ENCODE results near the gene SMPD3. TPM values are rescaled to one million over a fixed set of nuclear protein-coding genes. Genes with fewer than 3 reads are reported as not detected.

The SMPD3 gene
- total RNA-seq, 1 experiment from 2014 or later = 0.42 TPM

DNA sequence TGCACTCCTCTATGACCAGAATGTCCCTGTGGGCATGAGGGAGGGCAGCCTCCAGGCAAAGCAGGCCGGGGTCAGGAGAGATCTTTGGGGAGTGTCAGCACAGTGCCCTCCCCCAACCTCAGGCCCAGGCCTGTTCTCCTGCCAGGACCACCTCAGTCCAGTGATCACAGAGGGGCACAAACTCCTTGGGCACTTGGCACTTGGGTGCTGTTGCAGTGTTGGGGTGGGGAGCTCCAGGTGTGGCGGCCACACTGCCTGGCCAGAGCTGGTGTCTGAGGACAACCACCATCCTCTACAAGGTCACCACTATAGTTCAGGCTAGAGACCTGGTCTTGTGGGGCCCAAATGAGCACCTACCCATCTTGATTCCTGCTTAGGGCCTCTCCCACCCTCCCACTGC lies 37.2 kb downstream of the SMPD3 start:
- H3K4me3 ChIP-seq (ENCODE audit: insufficient read depth, low read depth, low read length) = no peak overlapping the region

DNA sequence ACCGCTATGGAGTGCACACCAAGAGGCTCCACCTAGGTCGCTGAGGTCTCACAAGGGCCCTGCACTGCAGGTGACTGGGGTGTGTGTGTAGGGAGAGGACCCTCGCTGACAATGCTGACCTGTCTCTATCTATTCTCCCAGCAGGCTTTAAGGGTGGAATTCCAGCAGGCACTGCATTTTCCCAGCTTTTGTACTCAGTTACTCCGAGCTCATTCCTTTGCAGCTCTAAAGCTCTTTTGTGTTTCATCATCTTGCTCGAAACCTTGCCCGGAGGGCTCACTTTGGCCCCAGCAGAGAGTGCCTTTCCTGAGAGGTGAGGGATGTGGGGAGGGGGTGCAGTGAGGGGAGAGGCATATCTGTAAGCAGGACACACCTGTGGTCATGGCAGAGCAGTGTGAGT lies 39.3 kb downstream of the SMPD3 start:
- peaks cover 2% of the 10 kb centered on the region; the same call in 1 of the 2 replicates for H3K27me3 ChIP-seq (ENCODE audit: control insufficient read depth, insufficient read depth, low read length)
- no peaks in the 10 kb centered on the region for H3K36me3 ChIP-seq (replicated peaks; ENCODE audit: control insufficient read depth, insufficient read depth, low read length)
- DNase-seq = no peak
- H3K4me3 ChIP-seq (ENCODE audit: insufficient read depth, low read depth, low read length) = no peak overlapping the region

More for the DNA sequence above, 37.2 kb downstream of the SMPD3 start:
- Histone ChIP-seq H3K27me3 (ENCODE audit: control insufficient read depth, insufficient read depth, low read length) (peaks cover 2% of the 10 kb centered on the region; the same call in 1 of the 2 replicates), H3K36me3 (replicated peaks; ENCODE audit: control insufficient read depth, insufficient read depth, low read length) (no peaks in the 10 kb centered on the region)
- no peak for DNase-seq

DNA sequence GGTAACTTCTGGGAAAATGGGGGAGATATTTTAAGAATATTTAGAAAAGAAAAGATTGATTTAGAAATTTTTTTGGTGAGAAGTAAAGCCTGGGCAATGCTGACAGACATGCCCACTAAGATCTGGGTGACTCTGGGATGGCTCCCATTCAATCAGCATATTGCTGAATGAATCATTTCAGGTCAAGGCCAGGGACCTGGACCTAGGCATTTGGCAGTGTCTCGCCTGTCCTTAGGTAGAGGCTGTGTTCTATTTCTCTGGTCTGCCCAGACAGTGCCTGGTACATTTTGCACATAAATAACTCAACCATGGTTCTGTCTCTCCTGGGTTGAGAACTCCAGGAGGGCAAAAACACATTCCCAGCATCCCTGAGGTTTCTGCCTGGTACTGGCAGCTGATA lies 39.9 kb downstream of the SMPD3 start:
- Histone ChIP-seq H3K4me3 (ENCODE audit: insufficient read depth, low read depth, low read length) (no peak overlapping the region), H3K27me3 (ENCODE audit: control insufficient read depth, insufficient read depth, low read length) (peaks cover 2% of the 10 kb centered on the region; the same call in 1 of the 2 replicates), H3K36me3 (replicated peaks; ENCODE audit: control insufficient read depth, insufficient read depth, low read length) (no peaks in the 10 kb centered on the region)
- no peak for DNase-seq

DNA sequence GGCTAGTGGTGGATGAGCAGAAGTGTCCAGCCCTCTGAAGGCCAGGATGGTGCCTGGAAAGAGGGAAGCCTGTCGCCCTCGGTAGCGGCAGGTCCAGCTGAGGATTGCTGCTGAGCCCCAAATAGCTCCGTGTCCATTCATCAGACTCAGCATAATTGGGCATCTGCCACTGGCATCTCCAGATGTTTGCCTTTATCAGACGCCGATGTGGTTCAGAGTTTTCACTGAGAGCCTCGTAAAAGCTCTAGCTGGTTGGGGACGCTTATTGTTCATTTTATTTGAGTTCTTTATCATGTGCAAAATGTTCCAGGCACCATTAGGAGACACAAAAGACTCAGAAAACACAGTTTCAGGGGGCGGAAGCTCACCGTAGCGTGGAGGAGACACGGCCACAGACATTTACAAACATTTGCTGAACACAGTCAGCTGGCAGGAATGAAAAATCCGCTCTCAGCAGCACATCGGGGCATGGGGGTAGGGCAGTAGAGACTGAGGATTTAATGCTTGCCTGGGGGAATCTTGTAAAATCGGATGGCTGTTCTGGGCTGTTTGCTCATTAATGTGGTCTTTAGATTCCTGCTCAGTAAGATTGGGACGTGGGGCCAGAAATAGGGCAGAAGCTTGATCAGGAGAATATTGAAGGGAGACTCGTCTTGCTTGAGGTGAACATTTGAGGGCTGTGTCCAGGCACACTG lies 41.7 kb downstream of the SMPD3 start:
- no peak overlapping the region for H3K4me3 ChIP-seq (ENCODE audit: insufficient read depth, low read depth, low read length)
- no peaks in the 10 kb centered on the region for H3K27me3 ChIP-seq (ENCODE audit: control insufficient read depth, insufficient read depth, low read length)
- DNase-seq = no peak
- H3K36me3 ChIP-seq (replicated peaks; ENCODE audit: control insufficient read depth, insufficient read depth, low read length) = no peaks in the 10 kb centered on the region

DNA sequence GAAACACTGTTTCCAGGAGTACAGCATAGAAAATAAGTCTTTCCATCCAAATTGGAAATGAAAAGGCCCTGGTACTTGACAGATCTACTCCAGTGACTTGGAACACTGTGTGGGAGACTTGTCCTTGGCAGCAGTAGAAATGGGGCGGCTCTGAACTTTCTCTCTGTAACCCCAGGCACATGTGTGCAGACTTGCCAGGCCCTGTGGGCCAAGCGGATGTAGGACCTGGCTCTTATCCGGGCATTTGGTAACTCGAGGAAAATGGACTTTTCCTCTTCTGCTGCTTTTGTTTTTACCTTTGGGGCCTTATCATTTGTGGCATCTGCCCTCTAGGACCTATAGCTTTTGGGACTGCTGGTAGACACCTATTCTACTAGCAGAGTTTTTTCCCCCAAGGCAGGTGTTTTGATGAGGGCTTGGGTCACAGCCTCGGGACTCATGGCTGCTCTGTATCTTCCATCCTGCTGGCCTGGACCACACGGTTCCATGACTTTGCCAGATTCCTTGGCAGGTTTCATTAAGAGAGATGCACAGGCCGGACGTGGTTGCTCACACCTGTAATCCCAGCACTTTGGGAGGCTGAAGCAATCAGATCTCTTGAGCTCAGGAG lies 43.5 kb downstream of the SMPD3 start:
- H3K27me3 ChIP-seq (ENCODE audit: control insufficient read depth, insufficient read depth, low read length) = no peaks in the 10 kb centered on the region
- H3K4me3 ChIP-seq (ENCODE audit: insufficient read depth, low read depth, low read length) = no peak overlapping the region
- no peak for DNase-seq
- H3K36me3 ChIP-seq (replicated peaks; ENCODE audit: control insufficient read depth, insufficient read depth, low read length) = no peaks in the 10 kb centered on the region

DNA sequence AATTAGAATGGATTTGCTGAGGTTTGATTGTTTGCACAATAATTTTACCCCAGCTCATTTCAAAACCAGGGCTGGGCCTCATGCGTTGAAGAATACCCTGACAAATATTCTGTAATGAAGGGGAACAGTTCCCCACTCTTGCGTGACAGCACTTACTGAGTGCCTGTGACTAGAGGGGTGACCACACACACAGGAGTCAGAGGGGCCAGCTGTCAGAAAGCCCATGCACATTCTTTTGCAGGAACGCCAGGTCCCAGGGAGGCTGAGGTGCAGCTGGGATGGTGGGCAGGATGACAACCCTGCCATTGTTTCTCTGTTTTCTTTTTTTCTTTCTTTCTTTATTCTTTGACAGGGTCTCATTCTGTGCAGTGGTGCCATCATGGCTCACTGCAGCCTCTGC lies 44.6 kb downstream of the SMPD3 start:
- Histone ChIP-seq H3K36me3 (replicated peaks; ENCODE audit: control insufficient read depth, insufficient read depth, low read length) (no peaks in the 10 kb centered on the region), H3K27me3 (ENCODE audit: control insufficient read depth, insufficient read depth, low read length) (no peaks in the 10 kb centered on the region), H3K4me3 (ENCODE audit: insufficient read depth, low read depth, low read length) (no peak overlapping the region)
- DNase-seq = no peak

DNA sequence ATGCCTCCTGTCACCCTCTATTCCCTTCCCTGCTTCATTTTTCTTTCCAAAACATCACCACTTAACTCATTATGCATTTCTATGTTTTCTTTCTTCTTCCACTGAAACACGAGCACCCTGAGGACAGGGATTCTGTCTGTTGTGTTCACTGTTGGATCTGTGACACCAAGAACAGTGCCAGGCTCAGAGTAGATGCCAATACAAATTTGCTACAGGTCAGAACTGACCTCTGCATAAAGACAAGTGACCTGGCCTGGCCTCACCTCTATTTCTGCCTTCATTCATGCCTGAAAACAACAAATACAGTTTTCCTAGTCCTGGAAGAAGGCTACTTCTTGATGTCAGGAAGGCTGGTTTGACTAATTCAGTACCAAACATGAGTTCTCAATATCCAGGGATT lies 45.1 kb downstream of the SMPD3 start:
- no peak for DNase-seq
- Histone ChIP-seq H3K36me3 (replicated peaks; ENCODE audit: control insufficient read depth, insufficient read depth, low read length) (no peaks in the 10 kb centered on the region), H3K4me3 (ENCODE audit: insufficient read depth, low read depth, low read length) (no peak overlapping the region), H3K27me3 (ENCODE audit: control insufficient read depth, insufficient read depth, low read length) (no peaks in the 10 kb centered on the region)

DNA sequence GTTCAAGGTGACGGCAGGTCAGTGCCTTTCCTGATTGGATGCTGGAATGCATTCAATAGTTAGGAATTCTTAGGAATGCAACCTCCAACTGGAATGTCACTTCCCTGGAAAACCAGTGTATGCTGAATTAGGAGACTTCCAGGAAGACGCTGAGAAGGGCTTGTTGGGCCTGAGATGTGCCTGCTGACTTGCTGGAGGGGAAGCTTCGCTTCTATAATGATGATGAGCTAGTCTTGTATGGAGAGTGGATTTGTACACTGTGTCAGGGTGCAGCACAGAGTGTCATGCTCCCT lies 45.6 kb downstream of the SMPD3 start:
- no peaks in the 10 kb centered on the region for H3K27me3 ChIP-seq (ENCODE audit: control insufficient read depth, insufficient read depth, low read length)
- H3K4me3 ChIP-seq (ENCODE audit: insufficient read depth, low read depth, low read length) = no peak overlapping the region
- DNase-seq = no peak
- H3K36me3 ChIP-seq (replicated peaks; ENCODE audit: control insufficient read depth, insufficient read depth, low read length) = no peaks in the 10 kb centered on the region

DNA sequence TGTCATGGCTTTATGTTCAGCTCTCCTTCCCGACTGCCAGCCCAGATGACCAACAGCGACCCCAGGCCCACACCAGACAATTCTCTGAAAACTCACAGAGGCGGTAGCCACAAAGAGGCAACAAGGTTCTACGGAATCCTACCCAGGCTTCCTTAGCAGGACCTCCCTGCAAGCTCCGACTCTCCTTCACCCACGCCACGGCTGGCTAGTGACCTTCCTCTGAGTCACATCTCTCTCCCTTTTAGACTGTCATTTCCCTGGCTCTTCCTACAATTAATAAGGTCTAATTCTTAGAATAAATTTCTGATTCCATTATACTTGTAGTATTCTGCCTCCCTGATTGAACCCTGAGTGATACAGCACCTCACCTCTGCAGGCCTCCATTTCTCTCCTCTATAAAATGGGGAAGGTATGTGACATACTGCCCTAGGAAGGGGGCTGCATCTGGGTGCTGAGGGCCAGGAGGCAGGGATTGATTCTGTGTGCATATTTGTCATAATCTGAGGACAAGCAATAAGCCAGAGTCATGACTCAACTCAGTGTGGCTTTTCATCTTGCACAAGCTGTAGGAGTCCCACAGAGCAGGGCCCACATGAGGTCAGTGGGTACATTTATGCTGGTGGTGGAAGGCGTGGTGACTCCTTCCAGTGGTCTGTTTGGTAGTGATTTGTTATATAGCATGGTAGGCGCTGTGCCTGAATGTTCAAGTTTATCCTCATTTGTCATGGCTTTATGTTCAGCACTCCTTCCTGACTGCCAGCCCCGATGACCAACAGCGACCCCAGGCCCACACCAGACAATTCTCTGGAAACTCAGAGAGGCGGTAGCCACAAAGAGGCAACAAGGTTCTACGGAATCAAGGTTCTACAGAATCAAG lies 46.2 kb downstream of the SMPD3 start:
- no peak for DNase-seq
- Histone ChIP-seq H3K36me3 (replicated peaks; ENCODE audit: control insufficient read depth, insufficient read depth, low read length) (no peaks in the 10 kb centered on the region), H3K4me3 (ENCODE audit: insufficient read depth, low read depth, low read length) (no peak overlapping the region), H3K27me3 (ENCODE audit: control insufficient read depth, insufficient read depth, low read length) (no peaks in the 10 kb centered on the region)

DNA sequence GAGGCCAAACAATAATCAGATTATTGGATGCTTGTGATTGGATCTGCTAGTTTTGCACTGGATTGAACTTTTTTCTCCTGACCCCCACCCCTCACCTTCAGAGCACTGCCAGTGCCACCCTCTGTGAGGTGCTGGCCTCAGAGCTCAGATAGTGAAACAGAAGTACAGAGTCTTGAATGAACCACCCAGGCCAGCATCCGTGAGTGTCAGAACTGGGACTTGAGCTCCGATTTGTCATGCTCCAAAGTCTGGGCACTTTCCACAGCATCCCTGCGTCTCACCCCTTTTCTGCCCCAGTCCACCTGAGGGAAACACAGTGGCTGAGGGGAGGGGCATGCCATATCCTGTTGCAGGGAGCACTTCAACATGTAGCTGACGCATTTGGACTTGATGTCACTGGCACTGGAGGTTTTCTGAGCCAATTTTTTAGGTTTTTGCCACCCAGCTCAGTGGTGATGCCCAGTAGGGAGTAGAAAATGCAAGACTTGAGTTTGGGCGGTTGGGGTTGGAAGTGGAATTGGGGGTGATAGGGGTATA lies 47.3 kb downstream of the SMPD3 start:
- Histone ChIP-seq H3K4me3 (ENCODE audit: insufficient read depth, low read depth, low read length) (no peak overlapping the region), H3K27me3 (ENCODE audit: control insufficient read depth, insufficient read depth, low read length) (no peaks in the 10 kb centered on the region), H3K36me3 (replicated peaks; ENCODE audit: control insufficient read depth, insufficient read depth, low read length) (no peaks in the 10 kb centered on the region)
- no peak for DNase-seq

DNA sequence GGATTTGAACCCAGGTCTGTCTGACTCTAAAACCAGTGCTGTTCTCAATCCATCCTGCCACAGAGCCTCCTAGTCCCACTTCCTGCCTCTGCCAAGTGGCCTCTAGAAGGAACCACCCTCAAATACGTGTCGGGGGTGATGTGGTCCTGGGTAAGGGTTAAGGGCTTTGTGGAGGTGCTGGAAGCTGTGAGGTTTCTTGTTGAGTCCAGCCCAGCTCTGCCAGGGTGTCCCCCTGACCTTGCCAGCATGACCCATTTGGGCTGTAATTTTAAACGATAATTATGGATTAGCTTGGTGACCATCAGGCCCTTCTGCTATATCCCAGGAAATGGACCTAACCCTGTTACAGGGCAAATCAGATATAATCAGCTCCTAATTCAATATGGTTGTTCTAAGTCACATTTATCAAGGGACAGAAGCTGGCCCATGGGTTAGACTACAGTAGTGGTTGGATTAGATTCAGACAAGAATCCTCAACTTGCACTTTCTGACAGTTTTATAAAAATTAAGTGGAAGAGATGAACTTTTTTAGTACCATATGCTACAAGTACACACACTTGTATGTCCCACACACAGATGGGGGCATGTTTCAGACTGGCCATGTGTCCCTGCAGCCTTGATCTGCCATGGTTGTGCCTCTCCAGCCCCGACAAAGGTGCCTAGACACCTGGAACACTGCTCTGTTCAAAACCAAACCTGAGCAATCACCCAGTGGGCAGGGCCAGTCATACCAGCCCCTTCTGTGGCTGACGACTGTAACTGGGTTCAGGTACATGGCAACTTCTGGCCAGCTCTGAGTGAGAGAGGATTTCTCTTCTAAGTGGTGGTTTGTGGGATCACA lies 48.0 kb downstream of the SMPD3 start:
- no peak overlapping the region for H3K4me3 ChIP-seq (ENCODE audit: insufficient read depth, low read depth, low read length)
- no peak for DNase-seq
- no peaks in the 10 kb centered on the region for H3K36me3 ChIP-seq (replicated peaks; ENCODE audit: control insufficient read depth, insufficient read depth, low read length)
- no peaks in the 10 kb centered on the region for H3K27me3 ChIP-seq (ENCODE audit: control insufficient read depth, insufficient read depth, low read length)

DNA sequence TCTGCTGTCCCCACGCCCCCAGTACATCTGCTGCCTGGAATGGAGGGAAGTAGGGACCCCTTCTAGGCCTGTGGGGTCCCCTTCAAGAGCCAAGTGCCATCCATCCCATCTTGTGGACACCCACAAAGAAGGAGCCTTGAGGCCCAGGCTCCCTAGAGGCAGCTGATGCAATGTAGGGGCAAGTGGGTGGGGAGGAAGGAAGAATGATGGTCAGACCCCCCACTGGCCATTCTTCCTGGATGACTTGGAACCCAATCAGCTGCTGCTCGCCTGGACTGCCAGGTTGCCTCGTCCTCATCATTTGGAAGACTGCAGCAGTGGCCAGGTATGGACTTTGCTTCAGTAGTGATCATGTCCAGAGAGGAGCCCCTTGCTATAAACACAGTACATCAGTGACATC lies 48.9 kb downstream of the SMPD3 start:
- DNase-seq = no peak
- Histone ChIP-seq H3K4me3 (ENCODE audit: insufficient read depth, low read depth, low read length) (no peak overlapping the region), H3K27me3 (ENCODE audit: control insufficient read depth, insufficient read depth, low read length) (no peaks in the 10 kb centered on the region), H3K36me3 (replicated peaks; ENCODE audit: control insufficient read depth, insufficient read depth, low read length) (no peaks in the 10 kb centered on the region)

DNA sequence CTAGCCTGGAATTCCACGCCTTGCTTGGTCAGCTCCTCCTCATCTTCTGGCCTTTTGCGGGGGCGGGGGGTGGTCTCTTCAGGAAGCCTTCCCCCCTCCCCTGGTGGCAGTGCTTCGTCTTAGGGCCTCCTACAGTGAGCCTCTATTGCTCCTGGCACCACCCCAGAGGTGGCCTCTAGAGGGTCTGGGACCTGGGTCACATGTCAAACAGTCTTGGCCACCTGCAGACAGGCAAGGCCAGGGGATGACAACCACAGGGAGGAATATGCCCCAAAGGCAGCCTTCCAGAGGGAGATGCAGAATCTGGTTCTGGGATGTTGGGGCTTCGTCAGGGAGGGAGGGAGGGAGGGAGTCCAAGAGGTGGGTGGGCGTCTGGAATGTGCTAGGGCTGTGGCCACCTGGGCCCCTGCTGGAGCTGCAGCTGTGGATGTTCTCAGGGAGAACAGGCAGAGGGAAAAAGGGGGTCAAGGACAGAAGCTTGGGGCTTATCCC lies 50.6 kb downstream of the SMPD3 start:
- no peak for DNase-seq
- H3K4me3 ChIP-seq (ENCODE audit: insufficient read depth, low read depth, low read length) = no peak overlapping the region

DNA sequence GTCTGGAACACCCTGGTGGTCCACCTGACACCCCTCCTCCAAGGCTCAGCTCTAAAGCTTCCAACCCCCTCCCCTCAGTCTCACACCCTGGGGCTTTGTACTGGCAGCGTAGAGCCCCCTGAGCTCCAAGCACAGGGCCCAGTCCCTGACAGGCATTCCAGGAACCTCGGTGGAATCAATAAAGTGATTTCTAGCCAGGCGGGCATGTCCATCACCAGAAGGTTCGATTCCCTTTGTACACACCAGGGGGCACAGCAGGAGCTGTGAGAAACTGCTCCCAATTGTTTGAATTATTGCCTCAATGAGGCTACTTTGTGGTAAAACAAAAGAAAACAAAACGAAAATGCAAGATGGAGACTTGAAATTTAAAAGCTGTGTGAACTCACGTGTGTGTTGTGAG lies 51.8 kb downstream of the SMPD3 start:
- no peak for DNase-seq
- no peaks in the 10 kb centered on the region for H3K27me3 ChIP-seq (ENCODE audit: control insufficient read depth, insufficient read depth, low read length)
- no peak overlapping the region for H3K4me3 ChIP-seq (ENCODE audit: insufficient read depth, low read depth, low read length)
- H3K36me3 ChIP-seq (replicated peaks; ENCODE audit: control insufficient read depth, insufficient read depth, low read length) = no peaks in the 10 kb centered on the region

More for the DNA sequence above, 50.6 kb downstream of the SMPD3 start:
- no peaks in the 10 kb centered on the region for H3K27me3 ChIP-seq (ENCODE audit: control insufficient read depth, insufficient read depth, low read length)
- no peaks in the 10 kb centered on the region for H3K36me3 ChIP-seq (replicated peaks; ENCODE audit: control insufficient read depth, insufficient read depth, low read length)
